ENCODE measurements around the gene CTBP2. TPM values are rescaled to one million over a fixed set of nuclear protein-coding genes. Genes with fewer than 3 reads are reported as not detected.

The CTBP2 gene
- total RNA-seq, 1 donor from 2014 or later, result 0.23 TPM

DNA sequence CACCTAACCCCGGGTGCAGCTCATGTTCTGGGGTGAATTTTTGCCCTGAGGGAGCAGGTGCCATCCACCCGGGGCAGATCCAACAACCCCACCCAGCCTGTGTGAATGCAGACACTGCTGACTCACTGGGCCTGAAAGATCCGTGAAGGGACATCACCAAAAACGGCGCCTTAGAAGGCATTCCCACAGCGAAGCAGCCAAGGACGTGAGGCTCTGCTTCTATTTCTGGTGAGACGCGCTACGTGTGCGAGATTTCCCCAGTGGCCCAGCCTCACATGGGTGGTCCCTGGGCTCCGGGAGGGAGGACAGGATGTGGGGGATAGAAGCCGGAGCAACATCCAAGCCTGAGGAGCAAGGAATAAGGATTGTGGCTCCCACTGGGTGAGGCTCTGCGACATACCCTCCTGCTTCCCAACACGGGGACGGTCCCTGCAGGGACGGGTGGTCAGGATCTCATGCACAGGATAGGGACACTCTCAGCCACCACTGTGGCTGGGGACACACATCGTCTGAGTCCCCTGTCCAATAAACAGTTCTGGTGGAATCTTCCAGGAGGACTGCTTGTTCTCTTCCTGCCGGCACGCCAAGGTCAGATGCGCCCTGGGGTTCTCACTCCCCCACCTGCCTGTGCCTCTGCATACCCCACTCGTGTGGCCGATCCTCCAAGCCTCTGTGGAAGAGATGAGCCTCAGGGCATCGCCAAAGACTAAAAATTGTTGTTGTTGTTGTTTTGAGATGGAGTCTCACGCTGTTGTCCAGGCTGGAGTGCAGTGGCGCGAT, 148.2 kb downstream of the CTBP2 start:
- intact Hi-C loops (cut with micrococcal nuclease), result no loop called here

GRCh38 chr10:125011171-125011925, 149.0 kb downstream of the CTBP2 start:
- intact Hi-C loops (cut with micrococcal nuclease), result no loop called here

- intact Hi-C loops (cut with micrococcal nuclease), result no loop called here
Measured at GRCh38 chr10:125010362-125010761, 150.0 kb downstream of the CTBP2 start.

- intact Hi-C loops (cut with micrococcal nuclease), result no loop called here
Measured at GRCh38 chr10:125009661-125010161, 150.7 kb downstream of the CTBP2 start.

DNA sequence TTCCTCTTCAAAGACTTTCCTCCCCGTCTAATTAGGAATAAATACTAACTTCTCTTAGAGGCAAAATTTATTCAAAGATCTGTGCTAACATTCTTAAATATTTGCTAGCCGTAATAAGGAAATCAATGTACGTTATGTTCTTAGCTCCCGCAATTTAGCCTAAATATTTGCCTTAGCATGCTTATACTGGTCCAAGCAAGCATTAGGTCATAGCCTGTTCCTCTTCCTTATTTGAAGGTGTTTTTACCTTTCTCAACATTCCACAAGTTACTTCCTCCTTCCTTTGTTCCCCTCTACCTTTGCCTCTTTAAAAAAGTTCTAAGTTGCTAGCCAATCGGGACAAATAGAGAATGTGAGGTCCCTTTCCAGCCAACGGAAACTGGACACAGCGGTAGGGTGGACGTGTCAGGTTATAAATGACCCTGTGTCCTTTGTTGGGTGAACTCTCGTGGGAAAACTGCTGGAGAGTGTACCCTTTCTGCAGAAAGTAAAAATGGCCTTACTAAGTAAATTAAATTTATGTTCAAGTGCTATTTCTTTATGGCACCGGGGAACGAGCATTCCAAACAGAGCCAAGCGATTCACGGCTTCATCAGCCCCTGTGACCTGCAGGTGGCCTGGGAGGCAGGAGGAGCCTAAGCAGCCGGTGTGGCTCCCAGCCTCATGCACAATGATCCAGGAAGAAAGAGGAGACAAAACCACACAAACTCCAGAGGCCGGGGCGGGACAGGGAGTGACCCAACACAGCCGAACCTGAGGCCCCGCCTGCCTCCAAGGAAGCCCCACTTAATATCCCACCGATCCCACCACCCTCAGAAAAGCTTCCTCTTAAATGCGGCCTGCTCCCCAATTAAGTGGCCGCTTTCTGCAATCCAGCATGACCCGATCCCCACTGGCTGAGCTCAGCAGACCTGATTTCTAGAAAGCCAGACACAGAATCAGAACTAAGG, 151.4 kb downstream of the CTBP2 start:
- intact Hi-C loops (cut with micrococcal nuclease), result no loop called here

DNA sequence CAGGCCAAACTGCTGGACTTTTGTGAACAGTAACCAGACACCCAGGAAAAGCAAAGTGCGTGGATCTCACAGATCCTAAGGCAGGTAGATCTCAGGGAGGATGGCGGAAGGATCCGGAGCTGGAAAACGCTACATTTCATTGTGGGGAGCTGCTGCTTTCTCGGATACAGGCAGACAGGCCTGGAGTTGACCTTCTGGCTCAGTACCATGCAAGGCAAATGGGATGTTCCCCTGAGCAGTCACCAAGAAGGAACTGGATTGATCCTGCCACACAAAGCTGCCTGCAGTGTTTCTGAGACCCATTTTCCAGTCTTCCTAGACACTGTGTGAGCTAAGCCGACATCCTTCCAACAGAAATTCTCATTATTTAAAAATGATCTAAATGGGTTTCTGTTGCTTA, 152.9 kb downstream of the CTBP2 start:
- intact Hi-C loops (cut with micrococcal nuclease), result no loop called here

DNA sequence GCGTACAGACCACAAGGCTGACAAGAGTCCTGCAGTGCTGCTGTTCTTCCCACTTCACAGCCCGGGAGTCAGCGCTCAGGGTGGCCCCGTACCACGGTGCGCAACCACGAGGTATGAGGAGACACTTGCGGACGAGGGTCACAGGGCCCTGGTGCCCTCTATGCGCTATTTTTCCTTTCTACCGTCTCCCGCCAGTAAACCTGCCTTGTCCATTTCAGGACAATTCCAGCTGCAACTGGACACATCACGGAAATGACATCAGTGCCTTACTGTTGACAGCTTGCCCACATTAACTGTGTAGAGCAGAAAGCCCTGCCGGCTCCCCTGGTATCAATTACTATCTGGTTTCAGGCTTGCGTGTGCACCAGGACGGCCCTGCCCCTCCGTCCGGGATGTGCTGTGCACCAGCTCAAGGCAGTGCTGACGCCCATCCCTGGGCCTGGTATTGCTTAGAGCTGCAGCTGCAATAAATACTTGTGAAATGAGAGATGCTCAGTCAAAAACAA, 153.4 kb downstream of the CTBP2 start:
- intact Hi-C loops (cut with micrococcal nuclease), result no loop called here

DNA sequence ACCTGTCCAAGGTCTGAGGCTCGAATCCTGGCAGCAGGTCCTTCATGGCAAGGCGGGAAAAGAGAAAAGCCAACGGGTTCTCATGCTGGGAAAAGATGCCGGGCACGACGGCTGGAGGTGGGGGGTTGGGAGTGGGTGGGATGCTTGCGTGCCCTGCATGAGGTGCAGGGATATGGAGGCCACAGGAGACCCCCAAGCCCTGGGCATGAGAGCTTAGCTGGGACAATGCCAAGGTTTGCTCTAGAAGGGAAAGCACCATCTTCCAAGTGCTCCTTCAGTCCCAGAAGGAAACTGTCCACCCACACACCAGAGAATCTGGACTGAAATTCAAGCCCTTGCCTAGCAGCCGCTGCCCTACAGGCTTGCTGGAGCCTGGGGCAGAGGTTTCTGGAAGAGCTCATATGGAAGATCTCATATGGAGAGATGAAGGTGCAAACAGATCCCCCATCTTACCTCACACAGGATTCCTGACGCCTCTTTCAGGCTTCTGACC, 154.1 kb downstream of the CTBP2 start:
- intact Hi-C loops (cut with micrococcal nuclease), result no loop called here

DNA sequence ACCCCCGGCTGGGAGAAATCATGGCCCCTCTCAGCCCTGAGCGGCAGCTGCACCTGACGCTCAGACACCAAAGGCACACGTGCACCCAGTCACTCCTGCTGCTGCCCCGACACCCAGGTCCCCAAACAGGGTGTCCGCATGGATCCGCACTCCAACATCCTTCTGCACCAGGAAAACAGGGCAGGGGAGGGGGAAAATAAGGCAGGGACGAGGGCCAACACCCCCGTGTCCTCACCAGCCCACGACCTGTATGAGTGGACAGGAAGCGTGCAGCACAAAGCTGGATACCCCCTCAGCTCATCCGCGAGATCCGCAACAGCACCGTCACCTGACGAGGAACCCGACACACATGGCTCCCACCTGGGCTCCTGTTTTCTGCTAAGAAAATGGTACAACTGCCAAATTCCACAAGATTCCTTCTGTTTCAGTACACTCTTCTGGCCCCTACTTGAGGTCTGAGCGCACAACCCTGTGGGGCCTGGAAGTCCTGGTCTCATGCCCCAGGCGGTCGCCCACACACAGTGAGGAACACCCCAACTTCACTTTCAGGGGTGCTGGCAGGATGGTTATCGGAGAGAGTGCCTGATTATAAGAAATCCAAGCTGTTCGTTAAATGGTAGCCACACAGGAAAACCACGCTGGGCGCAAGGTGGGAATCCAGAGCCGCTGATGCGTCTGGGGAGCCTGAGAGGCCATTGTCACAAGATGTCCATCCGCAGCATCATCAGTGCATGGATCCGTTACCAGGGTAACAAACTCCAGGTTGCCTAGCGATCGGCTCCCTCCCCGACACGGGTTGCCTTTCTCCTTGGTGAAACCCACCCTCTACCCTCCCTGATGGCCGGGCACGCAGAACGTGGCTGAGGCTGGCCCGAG, 154.8 kb downstream of the CTBP2 start:
- intact Hi-C loops (cut with micrococcal nuclease), result no loop called here

DNA sequence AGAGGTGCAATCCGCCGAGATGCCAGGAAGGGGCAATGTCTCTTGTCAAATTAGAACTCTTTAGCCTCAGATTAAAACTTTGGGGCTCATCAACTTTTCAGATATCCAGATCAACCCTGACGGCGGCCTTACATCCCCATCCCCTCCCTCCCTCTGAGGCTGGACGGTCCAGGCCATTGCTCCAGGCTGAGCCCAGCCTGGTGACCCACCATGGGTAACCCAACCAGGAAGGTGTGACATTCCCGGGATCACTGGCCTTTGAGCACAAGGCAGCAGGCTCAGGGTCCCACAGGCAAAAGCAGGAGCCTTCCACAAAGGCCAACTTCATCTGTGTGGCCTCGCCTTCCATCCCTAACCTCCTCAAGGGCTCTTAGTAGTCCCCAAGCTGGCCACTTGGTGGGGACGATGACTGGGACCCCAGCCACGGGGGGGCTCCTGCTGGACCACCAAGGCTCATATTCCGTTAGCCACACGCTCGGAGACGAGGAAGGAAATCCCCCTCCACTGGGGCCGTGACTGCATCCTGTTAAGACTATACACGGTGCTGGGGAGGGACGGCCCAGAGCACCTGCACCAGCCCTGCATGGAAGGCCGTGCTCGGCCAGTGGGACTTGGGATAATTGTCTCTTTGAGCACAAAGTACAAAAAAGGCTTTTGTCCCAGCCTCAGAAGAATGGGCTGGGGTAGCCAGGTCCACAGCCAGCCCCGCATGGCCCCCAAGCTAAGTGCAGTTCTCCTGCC, 155.6 kb downstream of the CTBP2 start:
- intact Hi-C loops (cut with micrococcal nuclease), result no loop called here

DNA sequence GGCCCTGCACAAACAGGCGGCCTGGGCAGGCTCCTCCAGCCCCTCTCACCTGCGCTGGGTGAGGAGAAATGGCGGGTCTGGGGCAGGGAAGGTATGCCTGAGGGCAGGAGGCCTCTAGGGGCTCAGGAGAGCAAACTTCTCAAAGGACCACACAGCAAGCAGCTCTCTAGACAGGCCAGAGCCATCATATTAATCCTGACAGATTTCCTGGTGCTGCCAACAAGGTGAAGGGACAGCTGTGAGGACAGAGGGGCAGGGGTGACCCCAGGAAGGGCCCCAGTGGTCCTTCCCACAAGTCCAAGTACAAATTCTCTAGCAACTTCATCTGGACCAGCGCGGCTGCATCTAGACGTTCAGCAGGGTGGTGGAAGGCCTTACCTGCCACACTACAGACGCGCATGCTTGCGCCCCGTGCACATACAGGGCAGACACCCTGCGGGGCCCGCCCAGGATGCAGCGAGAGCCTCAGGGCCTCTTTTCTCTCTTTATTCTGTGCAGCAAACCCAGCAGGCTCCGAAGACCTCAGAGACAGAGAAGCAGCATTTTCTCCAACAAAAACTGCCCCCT, 156.4 kb downstream of the CTBP2 start:
- intact Hi-C loops (cut with micrococcal nuclease), result no loop called here

DNA sequence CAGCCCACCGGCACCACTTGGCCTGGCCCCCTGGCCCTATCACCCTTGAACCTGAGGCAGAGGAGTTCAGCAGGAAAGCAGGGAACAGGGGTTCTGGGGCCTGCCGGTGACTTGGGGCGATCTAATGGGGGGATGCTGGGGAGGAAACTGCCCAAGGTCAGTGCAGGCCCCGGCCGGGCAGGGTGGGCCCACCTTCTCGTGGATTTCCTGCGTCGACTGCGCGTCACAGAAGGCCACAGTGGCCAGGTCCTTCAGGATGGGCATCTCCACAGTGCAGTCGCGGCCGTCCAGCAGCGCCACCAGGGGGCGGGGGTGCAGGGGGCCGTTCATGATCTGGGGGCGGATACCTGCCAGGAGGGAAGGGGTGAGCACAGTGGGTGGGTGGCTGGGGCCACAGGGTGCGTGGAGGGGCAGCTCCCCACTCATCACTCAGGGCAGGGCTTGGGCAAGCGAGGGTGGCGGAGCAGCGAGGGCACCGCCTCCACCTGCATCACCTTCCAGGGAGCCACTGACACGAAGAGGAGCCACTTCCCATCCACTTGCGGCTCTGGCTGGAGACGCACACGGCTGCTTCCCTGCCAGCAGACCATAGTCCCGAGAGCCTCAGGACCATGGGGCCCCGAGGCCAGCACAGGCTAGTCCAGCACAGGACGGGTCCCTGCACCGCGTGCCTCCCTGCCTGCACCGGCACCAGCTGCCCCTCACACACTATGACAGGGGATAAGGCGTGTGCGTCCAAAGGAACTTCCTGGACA, 157.0 kb downstream of the CTBP2 start:
- intact Hi-C loops (cut with micrococcal nuclease), result no loop called here

GRCh38 chr10:125002423-125003145, 157.8 kb downstream of the CTBP2 start:
- intact Hi-C loops (cut with micrococcal nuclease), result no loop called here

DNA sequence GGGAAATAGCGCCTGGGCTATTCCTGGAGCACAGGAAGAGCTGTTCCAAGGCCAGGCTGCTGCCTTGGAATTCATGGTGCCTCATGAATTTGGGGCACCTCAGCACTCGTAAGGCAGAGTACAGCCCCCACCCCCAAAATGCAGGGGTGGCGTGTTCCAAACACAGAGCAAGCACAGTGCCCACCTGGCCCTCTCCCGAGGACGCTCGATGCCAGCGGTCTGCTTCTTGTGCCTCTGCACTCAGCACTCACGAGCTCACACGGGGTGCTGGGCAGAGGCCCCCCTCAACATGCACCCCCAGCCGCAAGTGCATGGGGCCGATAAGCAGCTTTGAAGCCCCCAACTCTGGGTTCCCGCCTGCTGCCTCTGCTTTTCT, 158.3 kb downstream of the CTBP2 start:
- intact Hi-C loops (cut with micrococcal nuclease), result no loop called here

DNA sequence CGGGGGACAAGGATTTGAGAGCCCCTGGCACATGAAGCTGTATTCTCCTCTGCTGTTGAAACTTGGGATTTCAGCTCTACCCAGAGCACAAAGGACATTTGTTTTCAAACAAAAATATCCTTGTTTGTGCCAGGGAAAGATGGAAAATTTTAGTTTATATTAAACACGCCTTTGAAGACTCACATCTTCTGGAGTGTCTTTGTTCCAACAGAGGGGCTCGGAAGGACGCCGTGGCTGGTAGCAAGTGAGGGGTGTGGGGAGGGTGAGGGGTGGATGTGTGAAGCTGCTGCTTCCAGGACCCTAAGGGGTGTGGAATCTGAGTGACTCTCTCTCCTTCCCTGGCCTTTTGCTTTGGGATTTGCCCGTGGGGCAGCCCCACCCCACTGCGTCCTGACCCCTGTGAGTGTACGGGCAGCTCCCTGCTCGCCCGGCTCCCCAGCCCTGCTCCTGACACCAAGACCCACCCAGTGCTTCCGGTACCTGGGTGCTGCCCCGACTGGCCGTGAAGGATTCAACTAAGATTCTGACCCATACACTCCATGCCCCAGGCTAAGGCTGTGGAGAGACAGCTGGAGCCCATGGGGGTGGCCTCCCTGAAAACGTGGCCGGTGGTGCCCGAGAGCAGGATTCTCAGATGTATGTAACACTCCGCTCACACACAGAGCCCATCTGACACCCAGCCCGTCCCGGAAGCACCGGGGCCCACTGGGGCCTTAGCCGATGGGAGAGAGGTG, 158.9 kb downstream of the CTBP2 start:
- intact Hi-C loops (cut with micrococcal nuclease), result no loop called here

GRCh38 chr10:125000366-125001312, 159.7 kb downstream of the CTBP2 start:
- intact Hi-C loops (cut with micrococcal nuclease), result no loop called here
